Naive thymus-derived CD4-positive, alpha-beta T cell (primary cell): Measurements from ENCODE around the gene RNF113B. TPM values are rescaled to one million over a fixed set of nuclear protein-coding genes. Genes with fewer than 3 reads are reported as not detected.

ENCODE experiments used
- ATAC-seq: fragments of 150-1000 bp; cut with Tn5 transposase; 2 replicates; pipeline ENCODE4 v1.10.0; 2021; ENCODE audit warnings: mild to moderate bottlenecking, moderate library complexity
- CTCF ChIA-PET: fragments of 350-600 bp; sonication (Branson Sonifier 250); formaldehyde crosslinking; loops from one replicate; lab custom pipeline; 2021; ENCODE audit warnings: antibody characterized with exemption; lab: Charles Lee
- POLR2A ChIA-PET: fragments of 350-600 bp; sonication (Branson Sonifier 250); formaldehyde crosslinking; loops from one replicate; lab custom pipeline; 2021; ENCODE audit warnings: antibody characterized with exemption, inconsistent platforms; lab: Charles Lee
- DNase-seq, 9 donors: peaks; one replicate each; pipeline versions ENCODE4 v3.0.0 to v3.0.0-alpha.2; 2020 to 2022; ENCODE audit warnings: mixed read lengths in 1 of 9
- H3K27ac ChIP-seq: one replicate; pipeline ENCODE4 v1.7.0; 2013; ENCODE audit warnings: mild to moderate bottlenecking, low read depth, low read length, moderate library complexity
- H3K27me3 ChIP-seq, 2 donors: one replicate each; pipeline ENCODE4 v1.7.0; 2013; ENCODE audit warnings: low read length in 2 of 2, mild to moderate bottlenecking in 2 of 2, moderate library complexity in 2 of 2; ENCODE audit not compliant: control insufficient read depth in 2 of 2, insufficient read depth in 2 of 2
- H3K36me3 ChIP-seq, 3 experiments: 1 replicate in 2 of 3; 2 replicates in 1 of 3; pipeline ENCODE4 v1.7.0; 2013; ENCODE audit warnings: low read length in 3 of 3, mild to moderate bottlenecking in 3 of 3, moderate library complexity in 1 of 3; ENCODE audit not compliant: insufficient read depth in 3 of 3, control insufficient read depth in 2 of 3
- H3K4me1 ChIP-seq, 2 donors: one replicate each; pipeline ENCODE4 v1.7.0; 2013; ENCODE audit warnings: low read length in 2 of 2, mild to moderate bottlenecking in 2 of 2, moderate library complexity in 1 of 2; ENCODE audit not compliant: control insufficient read depth in 2 of 2, insufficient read depth in 2 of 2
- H3K4me3 ChIP-seq: 2 replicates; pipeline ENCODE4 v1.7.0; 2013; ENCODE audit warnings: mild to moderate bottlenecking, low read length
- H3K9me3 ChIP-seq, 3 experiments: 1 replicate in 2 of 3; 2 replicates in 1 of 3; pipeline ENCODE4 v1.7.0; 2013; ENCODE audit warnings: low read length in 3 of 3; ENCODE audit not compliant: control insufficient read depth in 2 of 3
- H3K27ac Mint-ChIP-seq, 9 donors: one replicate each; pipeline ENCODE4 v1.8.0; 2020 to 2022; ENCODE audit warnings: mixed read lengths in 9 of 9, mild to moderate bottlenecking in 8 of 9, moderate library complexity in 5 of 9, inconsistent platforms in 2 of 9
- H3K27me3 Mint-ChIP-seq, 5 donors: one replicate each; pipeline ENCODE4 v1.8.0; 2021 to 2022; ENCODE audit warnings: mixed read lengths in 5 of 5, mild to moderate bottlenecking in 1 of 5
- H3K36me3 Mint-ChIP-seq, 5 donors: one replicate each; pipeline ENCODE4 v1.8.0; 2020 to 2022; ENCODE audit warnings: mixed read lengths in 5 of 5, mild to moderate bottlenecking in 3 of 5, inconsistent platforms in 1 of 5
- H3K4me1 Mint-ChIP-seq, 7 donors: one replicate each; pipeline ENCODE4 v1.8.0; 2020 to 2022; ENCODE audit warnings: mixed read lengths in 7 of 7, mild to moderate bottlenecking in 3 of 7, inconsistent platforms in 1 of 7
- H3K4me3 Mint-ChIP-seq, 10 donors: one replicate each; pipeline ENCODE4 v1.8.0; 2020 to 2022; ENCODE audit warnings: mild to moderate bottlenecking in 10 of 10, mixed read lengths in 10 of 10, moderate library complexity in 6 of 10, inconsistent platforms in 2 of 10
- H3K9me3 Mint-ChIP-seq, 11 donors: one replicate each; pipeline ENCODE4 v1.8.0; 2020 to 2022; ENCODE audit warnings: mixed read lengths in 11 of 11, mild to moderate bottlenecking in 4 of 11, inconsistent platforms in 1 of 11, moderate library complexity in 1 of 11
- intact Hi-C, 2 donors: fragments of 100-400 bp; cut with micrococcal nuclease; formaldehyde crosslinking; loops; one replicate each; pipeline ENCODE4 v1.15.1; 2023
- polyA plus RNA-seq, 2 donors: library from polyadenylated mRNA; unstranded; fragments of 300-500 nt; fragmentation: Illumina TruSeq; gene quantifications; one replicate each; pipeline ENCODE4 v1.2.3, GENCODE V29; 2021
- total RNA-seq, 6 experiments: library from RNA in 5 of 6; stranded (reverse) in 5 of 6; gene quantifications; 1 replicate in 5 of 6; 2 replicates in 1 of 6; pipeline ENCODE4 v1.2.3 and lab custom pipeline; 2021 to 2026

Gene RNF113B
- total RNA-seq (not detected), polyA plus RNA-seq (not detected), total RNA-seq (lab: John Stamatoyannopoulos, UW) (not detected)

- Mint-ChIP-seq H3K36me3 (peaks cover 0 to 4% (median 0%) of the 10 kb centered on the region in 5 donors), H3K4me1 (no peaks in the 10 kb centered on the region), H3K27me3 (peaks cover 1 to 21% (median 12%) of the 10 kb centered on the region in 5 donors), H3K9me3 (peaks cover 0 to 4% (median 0%) of the 10 kb centered on the region in 11 donors), H3K4me3 (no peak within 1 kb of the TSS), H3K27ac (no peak within 1 kb of the TSS)
- intact Hi-C loops, result no loop called here
- Histone ChIP-seq H3K36me3 (no peaks in the 10 kb centered on the region), H3K9me3 (no peaks in the 10 kb centered on the region), H3K27me3 (no peaks in the 10 kb centered on the region), H3K4me1 (no peaks in the 10 kb centered on the region), H3K27ac (no peak within 1 kb of the TSS), H3K4me3 (no peak within 1 kb of the TSS)
- DNase-seq (no peak), ATAC-seq (no peak)
- ChIA-PET POLR2A (no interaction called here), CTCF (no interaction called here)
Measured at GRCh38 chr13:98176777-98177608, at the start of gene RNF113B. Gene RNF113B (minus strand): TSS chr13:98177269. CDS start chr13:98177236, 33 bp downstream.

- ATAC-seq (no peak), DNase-seq (no peak)
- H3K36me3 ChIP-seq, result no peaks in the 10 kb centered on the region
- no peaks in the 10 kb centered on the region for H3K36me3 Mint-ChIP-seq
- POLR2A ChIA-PET, result no interaction called here
- H3K27ac ChIP-seq, result no peak overlapping the region
- no peaks in the 10 kb centered on the region for H3K27me3 ChIP-seq
- CTCF ChIA-PET, result no interaction called here
- no peaks in the 10 kb centered on the region for H3K4me1 ChIP-seq
- H3K9me3 Mint-ChIP-seq, result peaks cover 0 to 10% (median 3%) of the 10 kb centered on the region in 11 donors
- H3K4me3 Mint-ChIP-seq, result no peak overlapping the region
- no peak overlapping the region for H3K4me3 ChIP-seq
- no peaks in the 10 kb centered on the region for H3K4me1 Mint-ChIP-seq
- H3K27ac Mint-ChIP-seq, result no peak overlapping the region
- intact Hi-C loops, result no loop called here
- peaks cover 0 to 7% (median 4%) of the 10 kb centered on the region in 5 donors for H3K27me3 Mint-ChIP-seq
- no peaks in the 10 kb centered on the region for H3K9me3 ChIP-seq
Measured at GRCh38 chr13:98226496-98226895, 49.4 kb upstream of the RNF113B start.

GRCh38 chr13:98225036-98225940 lies 48.2 kb upstream of the RNF113B start:
- Histone ChIP-seq H3K9me3 (no peaks in the 10 kb centered on the region), H3K4me3 (no peak overlapping the region), H3K27ac (no peak overlapping the region), H3K4me1 (no peaks in the 10 kb centered on the region), H3K27me3 (no peaks in the 10 kb centered on the region), H3K36me3 (no peaks in the 10 kb centered on the region)
- DNase-seq (no peak), ATAC-seq (no peak)
- peaks cover 0 to 7% (median 4%) of the 10 kb centered on the region in 5 donors for H3K27me3 Mint-ChIP-seq
- H3K27ac Mint-ChIP-seq, result no peak overlapping the region
- no peak overlapping the region for H3K4me3 Mint-ChIP-seq
- peaks cover 0 to 5% (median 0%) of the 10 kb centered on the region in 11 donors for H3K9me3 Mint-ChIP-seq
- intact Hi-C loops, result no loop called here
- no peaks in the 10 kb centered on the region for H3K4me1 Mint-ChIP-seq
- H3K36me3 Mint-ChIP-seq, result no peaks in the 10 kb centered on the region
- ChIA-PET POLR2A (no interaction called here), CTCF (no interaction called here)

GRCh38 chr13:98224557-98224956 lies 47.5 kb upstream of the RNF113B start:
- peaks cover 0 to 5% (median 0%) of the 10 kb centered on the region in 11 donors for H3K9me3 Mint-ChIP-seq
- no peak overlapping the region for H3K27ac ChIP-seq
- ATAC-seq (no peak), DNase-seq (no peak)
- H3K4me1 ChIP-seq, result no peaks in the 10 kb centered on the region
- H3K27me3 ChIP-seq, result no peaks in the 10 kb centered on the region
- no peak overlapping the region for H3K4me3 ChIP-seq
- no peaks in the 10 kb centered on the region for H3K36me3 Mint-ChIP-seq
- no peaks in the 10 kb centered on the region for H3K4me1 Mint-ChIP-seq
- peaks cover 2 to 10% (median 4%) of the 10 kb centered on the region in 5 donors for H3K27me3 Mint-ChIP-seq
- intact Hi-C loops, result no loop called here
- ChIA-PET CTCF (no interaction called here), POLR2A (no interaction called here)
- no peak overlapping the region for H3K4me3 Mint-ChIP-seq
- H3K27ac Mint-ChIP-seq, result no peak overlapping the region
- no peaks in the 10 kb centered on the region for H3K36me3 ChIP-seq
- H3K9me3 ChIP-seq, result no peaks in the 10 kb centered on the region

GRCh38 chr13:98223741-98224140 lies 46.7 kb upstream of the RNF113B start:
- no peak overlapping the region for H3K27ac ChIP-seq
- no peaks in the 10 kb centered on the region for H3K4me1 ChIP-seq
- H3K36me3 ChIP-seq, result no peaks in the 10 kb centered on the region
- no peak for DNase-seq
- Mint-ChIP-seq H3K4me1 (no peaks in the 10 kb centered on the region), H3K9me3 (peaks cover 0 to 5% (median 0%) of the 10 kb centered on the region in 11 donors), H3K27ac (no peak overlapping the region), H3K36me3 (no peaks in the 10 kb centered on the region), H3K4me3 (no peak overlapping the region), H3K27me3 (peaks cover 2 to 10% (median 5%) of the 10 kb centered on the region in 5 donors)
- H3K9me3 ChIP-seq, result no peaks in the 10 kb centered on the region
- no peaks in the 10 kb centered on the region for H3K27me3 ChIP-seq
- H3K4me3 ChIP-seq, result no peak overlapping the region
- intact Hi-C loops, result no loop called here
- ChIA-PET CTCF (no interaction called here), POLR2A (no interaction called here)
- no peak for ATAC-seq

GRCh38 chr13:98222816-98223215 lies 45.7 kb upstream of the RNF113B start:
- POLR2A ChIA-PET, result no interaction called here
- no peak overlapping the region for H3K27ac Mint-ChIP-seq
- DNase-seq (no peak), ATAC-seq (no peak)
- Histone ChIP-seq H3K27me3 (no peaks in the 10 kb centered on the region), H3K27ac (no peak overlapping the region), H3K4me1 (no peaks in the 10 kb centered on the region), H3K4me3 (no peak overlapping the region), H3K36me3 (no peaks in the 10 kb centered on the region), H3K9me3 (no peaks in the 10 kb centered on the region)
- no peaks in the 10 kb centered on the region for H3K36me3 Mint-ChIP-seq
- H3K27me3 Mint-ChIP-seq, result peaks cover 2 to 18% (median 7%) of the 10 kb centered on the region in 5 donors
- H3K9me3 Mint-ChIP-seq, result peaks cover 0 to 5% (median 0%) of the 10 kb centered on the region in 11 donors
- H3K4me3 Mint-ChIP-seq, result no peak overlapping the region
- intact Hi-C loops, result no loop called here
- H3K4me1 Mint-ChIP-seq, result no peaks in the 10 kb centered on the region
- CTCF ChIA-PET, result no interaction called here
